Activated CD8-positive, alpha-beta T cell treated with anti-CD3 and anti-CD28 coated beads for 36 hours (primary cell): ENCODE measurements around the gene KRTAP10-3. TPM values are rescaled to one million over a fixed set of nuclear protein-coding genes. Genes with fewer than 3 reads are reported as not detected.

Experiments
- ATAC-seq: fragments of 200-7000 bp; cut with Tn5 transposase; one replicate; pipeline ENCODE4 v1.10.0; 2021; ENCODE audit warnings: mild to moderate bottlenecking, moderate library complexity
- CTCF ChIA-PET: fragments of 350-600 bp; sonication (Branson Sonifier 250); formaldehyde crosslinking; loops from one replicate; lab custom pipeline; 2021; ENCODE audit warnings: antibody characterized with exemption; lab: Charles Lee
- POLR2A ChIA-PET: fragments of 350-600 bp; sonication (Branson Sonifier 250); formaldehyde crosslinking; loops from one replicate; lab custom pipeline; 2021; ENCODE audit warnings: antibody characterized with exemption; lab: Charles Lee
- DNase-seq: peaks from one replicate; pipeline ENCODE4 v3.0.0-alpha.2; 2020
- H3K27ac Mint-ChIP-seq: one replicate; pipeline ENCODE4 v1.8.0; 2021; ENCODE audit warnings: mild to moderate bottlenecking, mixed read lengths
- H3K27me3 Mint-ChIP-seq: one replicate; pipeline ENCODE4 v1.8.0; 2021; ENCODE audit warnings: mixed read lengths
- H3K36me3 Mint-ChIP-seq: one replicate; pipeline ENCODE4 v1.8.0; 2021; ENCODE audit warnings: low read depth, mixed read lengths
- H3K4me1 Mint-ChIP-seq: one replicate; pipeline ENCODE4 v1.8.0; 2021; ENCODE audit warnings: low read depth, mixed read lengths
- H3K4me3 Mint-ChIP-seq: one replicate; pipeline ENCODE4 v1.8.0; 2021; ENCODE audit warnings: mild to moderate bottlenecking, moderate library complexity, mixed read lengths
- H3K9me3 Mint-ChIP-seq: one replicate; pipeline ENCODE4 v1.8.0; 2021; ENCODE audit warnings: mixed read lengths
- intact Hi-C: fragments of 100-400 bp; cut with micrococcal nuclease; formaldehyde crosslinking; loops from one replicate; pipeline ENCODE4 v1.10.0; 2022
- total RNA-seq, 2 experiments: library from RNA; stranded (reverse); gene quantifications; one replicate each; pipeline ENCODE4 v1.2.3, GENCODE V29; 2021
- TF ChIP-seq, protein P1 (sequence below): fragments of 200-600 bp; IDR thresholded peaks from one replicate; pipeline ENCODE4 v1.8.0; 2022; ENCODE audit warnings: antibody characterized with exemption, mild to moderate bottlenecking

Gene KRTAP10-3, protein sequence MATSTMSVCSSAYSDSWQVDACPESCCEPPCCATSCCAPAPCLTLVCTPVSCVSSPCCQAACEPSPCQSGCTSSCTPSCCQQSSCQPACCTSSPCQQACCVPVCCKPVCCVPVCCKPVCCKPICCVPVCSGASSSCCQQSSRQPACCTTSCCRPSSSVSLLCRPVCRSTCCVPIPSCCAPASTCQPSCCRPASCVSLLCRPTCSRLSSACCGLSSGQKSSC
- total RNA-seq, result not detected

DNA sequence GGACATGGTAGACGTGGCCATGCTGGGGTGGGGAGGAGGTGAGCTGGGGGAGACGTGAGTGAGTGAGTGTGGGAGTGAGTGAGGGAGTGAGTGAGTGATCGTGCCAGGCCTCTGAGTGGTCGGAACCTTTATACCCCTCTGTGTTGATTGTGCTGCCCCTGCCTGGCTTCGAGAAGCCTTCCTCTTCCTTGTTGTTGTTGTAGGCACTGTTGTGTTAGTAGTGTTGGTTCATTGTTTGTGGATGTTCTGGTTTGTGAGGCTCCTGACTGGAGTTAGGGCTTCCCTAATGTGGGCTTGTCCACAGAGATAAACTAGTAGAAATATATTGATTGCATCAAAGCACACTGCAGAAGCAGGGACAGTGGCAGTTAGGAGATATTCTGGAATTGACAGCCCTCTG lies at the start of gene KRTAP10-3:
Gene KRTAP10-3 (minus strand): TSS at position 101 of the 400 bp plus-strand sequence. CDS start 80 bp downstream, at position 21.
- peaks cover 23% of the 10 kb centered on the region for H3K9me3 Mint-ChIP-seq

DNA sequence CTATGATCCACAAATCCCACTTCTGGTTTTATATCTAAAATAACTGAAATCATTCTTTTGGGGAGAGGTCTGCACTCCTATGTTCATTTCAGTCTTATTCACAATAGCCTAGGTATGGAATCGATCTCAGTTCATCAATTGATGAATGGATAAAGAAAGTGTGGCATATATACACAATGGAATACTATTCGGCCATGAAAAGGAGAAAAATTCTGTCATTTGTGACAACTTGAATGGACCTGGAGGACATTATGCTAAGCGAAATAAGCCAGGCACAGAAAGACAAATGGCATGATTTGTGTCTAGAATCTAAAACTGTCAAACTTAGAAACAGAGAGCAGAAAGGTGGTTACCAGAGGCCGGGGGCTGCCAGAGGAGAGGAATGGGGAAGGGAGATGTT lies 47.9 kb upstream of the KRTAP10-3 start:
- H3K27ac Mint-ChIP-seq, result no peak overlapping the region
- intact Hi-C loops, result no loop called here
- TF ChIP-seq, protein P1, sequence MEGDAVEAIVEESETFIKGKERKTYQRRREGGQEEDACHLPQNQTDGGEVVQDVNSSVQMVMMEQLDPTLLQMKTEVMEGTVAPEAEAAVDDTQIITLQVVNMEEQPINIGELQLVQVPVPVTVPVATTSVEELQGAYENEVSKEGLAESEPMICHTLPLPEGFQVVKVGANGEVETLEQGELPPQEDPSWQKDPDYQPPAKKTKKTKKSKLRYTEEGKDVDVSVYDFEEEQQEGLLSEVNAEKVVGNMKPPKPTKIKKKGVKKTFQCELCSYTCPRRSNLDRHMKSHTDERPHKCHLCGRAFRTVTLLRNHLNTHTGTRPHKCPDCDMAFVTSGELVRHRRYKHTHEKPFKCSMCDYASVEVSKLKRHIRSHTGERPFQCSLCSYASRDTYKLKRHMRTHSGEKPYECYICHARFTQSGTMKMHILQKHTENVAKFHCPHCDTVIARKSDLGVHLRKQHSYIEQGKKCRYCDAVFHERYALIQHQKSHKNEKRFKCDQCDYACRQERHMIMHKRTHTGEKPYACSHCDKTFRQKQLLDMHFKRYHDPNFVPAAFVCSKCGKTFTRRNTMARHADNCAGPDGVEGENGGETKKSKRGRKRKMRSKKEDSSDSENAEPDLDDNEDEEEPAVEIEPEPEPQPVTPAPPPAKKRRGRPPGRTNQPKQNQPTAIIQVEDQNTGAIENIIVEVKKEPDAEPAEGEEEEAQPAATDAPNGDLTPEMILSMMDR, result no peak
- POLR2A ChIA-PET, result interaction anchor here (1.0 kb wide), 1 partner anchor 12 kb away, joined by 3 read pairs; no protein-coding TSS in a partner anchor
- peaks cover 3% of the 10 kb centered on the region for H3K27me3 Mint-ChIP-seq
- ATAC-seq (no peak), DNase-seq (no peak)
- CTCF ChIA-PET, result no interaction called here
- no peaks in the 10 kb centered on the region for H3K4me1 Mint-ChIP-seq
- peaks cover 18% of the 10 kb centered on the region for H3K9me3 Mint-ChIP-seq
- no peaks in the 10 kb centered on the region for H3K36me3 Mint-ChIP-seq
- H3K4me3 Mint-ChIP-seq, result no peak overlapping the region

More for the DNA sequence above, at the start of gene KRTAP10-3:
- no peak for ATAC-seq
- H3K4me3 Mint-ChIP-seq, result no peak within 1 kb of the TSS
- H3K36me3 Mint-ChIP-seq, result no peaks in the 10 kb centered on the region
- no peak within 1 kb of the TSS for H3K27ac Mint-ChIP-seq
- no peaks in the 10 kb centered on the region for H3K27me3 Mint-ChIP-seq
- ChIA-PET POLR2A (no interaction called here), CTCF (no interaction called here)
- intact Hi-C loops, result no loop called here
- no peaks in the 10 kb centered on the region for H3K4me1 Mint-ChIP-seq
- no peak for DNase-seq
- TF ChIP-seq, protein P1, result no peak

DNA sequence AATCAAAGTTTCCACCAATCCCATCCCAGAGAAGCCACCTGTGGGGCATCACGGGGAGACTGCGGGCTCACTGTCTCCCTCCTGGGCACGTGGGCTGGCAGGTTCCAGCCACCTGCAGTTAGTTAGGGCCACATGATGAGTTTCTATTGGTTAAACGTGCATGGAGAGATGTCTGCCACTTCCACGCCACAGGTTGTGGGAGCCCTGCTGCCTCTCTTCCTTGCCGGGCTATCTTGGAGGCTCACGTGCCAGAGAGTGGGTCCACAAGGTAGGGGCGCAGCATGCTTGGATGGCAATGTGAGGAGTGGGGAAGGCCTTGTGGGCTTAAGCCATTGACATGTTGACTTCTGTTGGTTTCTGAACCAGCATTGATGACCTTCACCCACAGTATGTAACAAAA lies 45.3 kb upstream of the KRTAP10-3 start:
- ChIA-PET CTCF (no interaction called here), POLR2A (no interaction called here)
- DNase-seq, result no peak
- TF ChIP-seq, protein P1, result no peak
- H3K4me3 Mint-ChIP-seq, result no peak overlapping the region
- no peak overlapping the region for H3K27ac Mint-ChIP-seq
- intact Hi-C loops, result no loop called here
- H3K27me3 Mint-ChIP-seq, result peaks cover 3% of the 10 kb centered on the region
- H3K36me3 Mint-ChIP-seq, result no peaks in the 10 kb centered on the region
- H3K9me3 Mint-ChIP-seq, result peaks cover 4% of the 10 kb centered on the region
- H3K4me1 Mint-ChIP-seq, result no peaks in the 10 kb centered on the region
- no peak for ATAC-seq

DNA sequence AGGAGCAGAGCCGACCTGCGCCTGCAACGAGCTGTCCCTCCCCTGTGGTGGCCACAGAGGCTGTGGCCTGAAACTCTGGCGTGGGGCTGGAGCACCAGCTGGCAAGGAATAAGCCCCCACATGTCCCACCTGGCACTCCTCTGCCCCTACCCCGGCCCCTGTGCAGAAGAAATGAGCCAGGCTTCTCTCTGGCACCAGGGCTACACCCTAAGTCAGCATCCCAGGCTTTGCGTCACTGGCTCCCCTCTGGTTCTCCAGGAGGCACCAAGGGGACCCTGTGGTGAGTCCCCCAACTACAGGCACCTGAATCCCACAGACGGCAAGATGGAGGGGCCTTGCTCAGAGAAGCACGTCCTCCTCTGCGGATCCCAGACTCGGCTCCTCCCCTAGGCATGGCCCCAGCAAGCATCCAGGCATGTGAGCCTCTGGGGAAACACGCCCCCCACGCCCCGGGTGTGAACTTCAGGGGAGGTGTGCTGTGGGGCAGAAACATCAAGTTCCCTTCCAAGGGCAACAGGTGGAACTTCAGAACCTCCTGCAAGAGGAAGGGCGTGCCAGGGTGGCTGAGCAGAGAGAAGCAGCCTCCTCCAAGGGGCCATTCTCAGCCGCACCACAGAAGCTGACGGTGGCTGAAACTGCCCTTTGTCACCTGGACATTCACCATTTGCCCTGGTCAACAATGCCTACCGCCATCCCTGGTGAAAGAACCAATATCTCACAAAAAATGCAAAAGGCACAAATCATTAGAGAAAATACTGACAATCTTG lies 44.7 kb upstream of the KRTAP10-3 start:
- Mint-ChIP-seq H3K4me3 (no peak overlapping the region), H3K9me3 (peaks cover 8% of the 10 kb centered on the region), H3K36me3 (no peaks in the 10 kb centered on the region), H3K4me1 (no peaks in the 10 kb centered on the region), H3K27me3 (peaks cover 3% of the 10 kb centered on the region), H3K27ac (no peak overlapping the region)
- intact Hi-C loops, result no loop called here
- CTCF ChIA-PET, result no interaction called here
- ATAC-seq, result no peak
- DNase-seq, result no peak
- POLR2A ChIA-PET, result no interaction called here
- TF ChIP-seq, protein P1, result no peak

DNA sequence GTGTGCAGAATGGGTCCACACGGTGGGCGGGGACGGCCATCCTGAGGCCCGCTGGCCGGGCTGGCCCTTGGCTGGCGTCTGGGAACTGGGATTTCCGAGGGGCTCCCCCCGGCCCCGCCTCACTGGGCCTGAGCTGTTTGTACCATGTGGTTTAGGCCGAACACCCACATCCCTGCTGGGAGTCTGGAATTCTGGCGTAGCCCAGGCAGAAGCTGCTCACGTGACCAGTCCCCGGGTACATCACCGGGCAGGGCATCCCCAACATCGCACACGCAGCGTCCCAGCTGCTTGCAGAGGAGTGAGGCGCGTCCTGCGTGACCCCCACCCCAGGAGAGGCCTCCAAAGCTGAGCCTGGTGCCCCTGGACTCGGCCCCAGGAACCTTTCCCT lies 43.9 kb upstream of the KRTAP10-3 start:
- peaks cover 3% of the 10 kb centered on the region for H3K27me3 Mint-ChIP-seq
- no peak overlapping the region for H3K27ac Mint-ChIP-seq
- peaks cover 8% of the 10 kb centered on the region for H3K9me3 Mint-ChIP-seq
- CTCF ChIA-PET, result no interaction called here
- intact Hi-C loops, result no loop called here
- TF ChIP-seq, protein P1, result no peak
- no peak for ATAC-seq
- POLR2A ChIA-PET, result no interaction called here
- H3K36me3 Mint-ChIP-seq, result no peaks in the 10 kb centered on the region
- DNase-seq, result no peak
- H3K4me3 Mint-ChIP-seq, result no peak overlapping the region
- H3K4me1 Mint-ChIP-seq, result no peaks in the 10 kb centered on the region
